GM12864 (cell line): Measurements from ENCODE around the gene DDX41.

Experiments
- DNase-seq: peaks from one replicate; pipeline ENCODE4 v3.0.0-alpha.2; 2011; ENCODE audit warnings: low read depth
- H3K4me3 ChIP-seq: 2 replicates; pipeline ENCODE4 v1.5.1; 2011; ENCODE audit warnings: mild to moderate bottlenecking, low read depth, low read length, control low read depth
- CTCF ChIP-seq: IDR thresholded peaks from 2 replicates; pipeline ENCODE4 v1.5.1; 2011; ENCODE audit warnings: low read depth, mild to moderate bottlenecking, moderate library complexity, low read length, control low read depth, inconsistent platforms; ENCODE audit errors: missing control alignments

The DDX41 gene

GRCh38 chr5:177483994-177484901 is 32.5 kb downstream of the DDX41 start:
- no peak for TF ChIP-seq CTCF
- H3K4me3 ChIP-seq: no peak overlapping the region
- DNase-seq: no peak

GRCh38 chr5:177483042-177483441 is 33.7 kb downstream of the DDX41 start:
- H3K4me3 ChIP-seq: no peak overlapping the region
- TF ChIP-seq CTCF: no peak
- no peak for DNase-seq

- no peak for DNase-seq
- TF ChIP-seq CTCF: no peak
- no peak overlapping the region for H3K4me3 ChIP-seq
These were observed 34.4 kb downstream of the DDX41 start for GRCh38 chr5:177482359-177482795.

- DNase-seq: no peak
- no peak overlapping the region for H3K4me3 ChIP-seq
- TF ChIP-seq CTCF: no peak
These were observed 37.0 kb downstream of the DDX41 start for GRCh38 chr5:177479774-177480173.

GRCh38 chr5:177478711-177479646 is 37.8 kb downstream of the DDX41 start:
- DNase-seq: no peak
- TF ChIP-seq CTCF: no peak
- no peak overlapping the region for H3K4me3 ChIP-seq

GRCh38 chr5:177477701-177478477 is 38.9 kb downstream of the DDX41 start:
- no peak for TF ChIP-seq CTCF
- DNase-seq: no peak
- H3K4me3 ChIP-seq: no peak overlapping the region
